HG03066 (cell line): Measurements from ENCODE around the gene RNF121.

Experiments used
- ATAC-seq: cut with Tn5 transposase; IDR thresholded peaks from one replicate; pipeline ENCODE4 v1.9.1; 2021; ENCODE audit warnings: low read depth; ENCODE audit not compliant: unreplicated experiment

RNF121 gene

GRCh38 chr11:71933141-71933933, 4.5 kb downstream of the RNF121 start:
- no peak for ATAC-seq

GRCh38 chr11:71934213-71934612, 5.4 kb downstream of the RNF121 start:
- no peak for ATAC-seq

GRCh38 chr11:71935338-71935925, 6.6 kb downstream of the RNF121 start:
- no peak for ATAC-seq

GRCh38 chr11:71936825-71937224, 8.0 kb downstream of the RNF121 start:
- ATAC-seq: no peak

DNA sequence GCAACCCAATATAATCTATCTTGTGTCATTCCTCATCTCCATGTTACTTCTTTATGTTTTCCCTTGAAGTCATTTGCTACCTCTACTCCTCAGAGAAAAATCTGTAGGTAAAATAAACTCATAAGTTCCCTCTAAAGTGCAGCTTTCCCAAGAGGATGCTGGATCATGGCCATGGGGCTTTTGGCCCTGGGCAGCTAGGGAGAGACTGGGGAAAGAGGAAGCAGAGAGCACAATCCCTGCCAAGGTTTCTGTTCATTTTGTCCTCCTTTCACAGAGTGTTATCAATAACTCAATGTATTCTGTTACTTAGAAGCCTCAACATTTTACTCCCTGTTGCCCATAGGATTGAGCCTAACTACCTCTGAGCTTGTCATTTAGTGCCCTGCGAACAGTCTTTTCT, 9.0 kb downstream of the RNF121 start:
- no peak for ATAC-seq

DNA sequence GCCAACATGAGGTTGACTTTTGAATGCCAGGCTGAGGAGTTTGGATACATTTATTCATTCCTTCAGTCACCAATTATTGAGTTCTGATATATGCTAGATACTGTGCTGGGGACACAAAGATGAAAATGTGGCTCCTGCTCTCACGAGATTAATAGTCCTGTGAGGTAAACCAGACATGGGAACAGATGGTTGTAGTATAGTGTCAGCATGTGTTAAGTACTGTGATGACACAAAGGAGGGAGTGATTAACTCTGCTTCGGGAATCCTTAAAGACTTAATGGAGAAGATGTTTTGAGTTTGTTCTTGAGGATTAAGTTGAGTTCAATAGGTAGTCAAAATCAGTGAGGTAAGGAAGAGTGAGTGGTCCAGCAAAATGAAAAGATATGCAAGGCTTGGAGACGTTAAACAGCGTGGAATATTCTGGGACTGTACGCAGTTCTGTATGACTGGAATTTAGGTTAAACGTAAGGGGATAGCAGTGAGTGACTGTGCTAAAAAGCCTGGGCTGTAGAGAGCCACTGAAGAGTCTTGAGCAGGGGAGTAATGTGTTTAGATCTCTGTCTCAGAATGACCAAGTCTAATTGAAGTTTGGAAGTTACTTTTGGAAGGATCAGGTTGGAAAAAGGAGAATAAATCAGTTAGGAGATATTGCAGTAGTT, 11.8 kb downstream of the RNF121 start:
- no peak for ATAC-seq

DNA sequence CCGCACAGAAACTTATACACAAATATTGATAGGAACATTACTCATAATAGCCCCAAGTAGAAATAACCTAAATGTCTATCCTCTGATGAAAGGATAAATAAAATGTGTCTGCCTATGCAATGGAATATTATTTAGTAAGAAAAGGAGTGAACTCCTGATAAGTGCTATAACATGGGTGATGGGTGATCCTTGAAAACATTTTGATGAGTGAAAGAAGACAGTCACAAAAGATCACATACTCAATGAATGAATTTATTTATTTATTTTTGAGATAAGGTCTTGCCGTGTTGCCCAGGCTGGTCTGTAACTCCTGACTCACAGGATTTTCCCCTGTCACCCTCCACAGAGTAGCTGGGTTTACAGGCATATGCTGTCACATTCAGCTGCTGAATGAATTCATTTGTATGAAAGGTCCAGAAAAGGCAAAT, 17.3 kb downstream of the RNF121 start:
- ATAC-seq: no peak

- ATAC-seq: no peak
Observed at GRCh38 chr11:71947498-71947897, 18.7 kb downstream of the RNF121 start.

DNA sequence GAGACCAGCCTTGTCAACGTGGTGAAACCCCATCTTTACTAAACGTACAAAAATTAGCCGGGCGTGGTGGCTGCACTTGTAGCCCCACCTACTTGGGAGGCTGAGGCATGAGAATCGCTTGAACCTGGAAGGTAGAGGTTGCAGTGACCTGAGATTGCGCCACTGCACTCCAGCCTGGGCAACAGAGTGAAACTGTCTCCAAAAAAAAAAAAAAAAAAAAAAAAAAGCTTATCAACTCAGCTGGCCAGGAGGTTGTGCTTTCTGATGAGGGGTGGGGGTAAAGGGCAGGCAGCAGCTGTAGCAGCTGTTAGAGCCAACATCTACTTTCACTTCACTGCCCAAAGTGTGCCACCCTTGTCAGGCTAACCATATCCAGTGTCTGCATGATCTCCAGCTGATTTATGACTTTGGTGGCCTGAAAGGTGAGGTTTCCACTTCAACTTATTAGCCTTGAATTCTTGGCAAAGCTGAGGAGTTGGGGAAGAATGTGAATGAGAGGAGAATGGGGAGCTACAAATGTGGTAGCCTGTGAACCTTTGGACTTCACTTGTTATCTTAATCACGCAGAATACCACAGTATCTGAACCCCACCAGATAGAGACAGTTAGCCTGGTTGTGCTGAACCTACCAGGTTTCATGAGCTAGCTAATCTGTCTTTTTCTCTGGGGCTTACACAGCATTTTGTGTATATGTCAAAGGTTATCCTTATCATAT, 19.6 kb downstream of the RNF121 start:
- ATAC-seq: no peak

DNA sequence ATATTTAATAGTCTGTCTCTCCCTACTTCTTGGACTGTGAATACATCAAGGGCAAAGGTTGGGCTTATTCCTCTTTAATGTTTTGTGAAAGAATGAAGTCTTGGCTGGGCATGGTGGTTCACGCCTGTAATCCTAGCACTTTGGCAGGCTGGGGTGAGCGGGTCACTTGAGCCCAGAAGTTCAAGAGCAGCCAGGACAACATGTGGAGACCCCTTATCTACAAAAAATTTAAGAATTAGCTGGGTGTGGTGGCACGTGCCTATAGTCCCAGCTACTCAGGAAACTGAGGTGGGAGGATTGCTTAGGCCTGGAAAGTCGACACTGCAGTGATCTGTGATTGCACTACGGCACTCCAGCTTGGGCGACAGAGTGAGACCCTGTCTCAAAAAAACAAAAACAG, 20.2 kb downstream of the RNF121 start:
- no peak for ATAC-seq

DNA sequence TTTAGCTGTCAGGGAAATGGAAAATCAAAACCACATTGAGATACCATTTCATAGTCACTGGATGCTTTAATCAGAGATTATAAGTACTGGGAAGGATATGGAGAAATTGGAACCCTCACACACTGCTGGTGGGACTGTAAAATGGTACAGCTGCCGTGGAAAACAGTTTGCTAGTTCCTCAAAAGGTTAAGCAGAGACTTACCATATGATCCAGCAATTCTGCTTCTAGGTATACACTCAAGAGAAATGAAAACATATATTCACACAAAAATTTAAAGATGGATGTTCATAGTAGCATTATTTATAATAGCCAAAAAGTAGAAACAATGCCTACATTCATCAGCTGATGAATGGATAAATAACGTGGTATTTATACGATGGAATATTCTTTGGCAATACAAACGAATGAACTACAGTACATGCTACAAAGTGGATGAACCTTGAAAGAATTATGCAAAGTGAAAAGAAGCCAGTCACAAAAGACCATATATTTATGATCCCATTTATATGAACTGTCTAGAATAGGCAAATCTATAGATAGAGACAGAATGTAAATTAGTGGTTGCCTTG, 23.0 kb downstream of the RNF121 start:
- no peak for ATAC-seq

GRCh38 chr11:71955898-71956456, 27.1 kb downstream of the RNF121 start:
- no peak for ATAC-seq

DNA sequence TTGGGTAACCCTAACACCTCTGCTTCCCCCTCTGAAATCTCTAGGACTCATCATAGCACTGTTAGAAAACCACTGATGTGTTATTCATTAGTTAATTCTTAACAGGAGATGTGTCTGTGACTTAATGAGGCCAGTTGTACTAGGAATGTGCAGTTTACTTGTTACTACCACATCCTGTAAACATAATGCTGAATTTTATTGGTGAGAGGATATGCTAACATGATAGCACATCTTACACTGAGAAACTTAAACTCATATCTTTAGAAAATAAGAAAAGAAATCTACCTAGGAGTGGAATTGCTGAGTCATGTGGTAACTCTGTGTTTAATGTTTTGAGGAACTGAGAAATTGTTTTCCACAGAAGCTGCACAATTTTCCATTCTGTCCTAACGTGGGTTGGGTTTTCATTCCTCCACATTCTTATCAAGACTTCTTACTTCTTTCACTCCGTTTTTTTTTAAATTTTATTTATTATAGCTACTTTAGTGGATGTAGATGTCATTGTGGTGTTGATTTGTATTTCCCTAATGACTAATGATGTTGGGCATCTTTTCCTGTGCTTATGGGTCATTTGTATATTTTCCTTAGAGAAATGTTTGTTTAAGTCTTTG, 33.7 kb downstream of the RNF121 start:
- no peak for ATAC-seq

GRCh38 chr11:71963468-71963867, 34.6 kb downstream of the RNF121 start:
- ATAC-seq: no peak

GRCh38 chr11:71964641-71965040, 35.8 kb downstream of the RNF121 start:
- no peak for ATAC-seq

DNA sequence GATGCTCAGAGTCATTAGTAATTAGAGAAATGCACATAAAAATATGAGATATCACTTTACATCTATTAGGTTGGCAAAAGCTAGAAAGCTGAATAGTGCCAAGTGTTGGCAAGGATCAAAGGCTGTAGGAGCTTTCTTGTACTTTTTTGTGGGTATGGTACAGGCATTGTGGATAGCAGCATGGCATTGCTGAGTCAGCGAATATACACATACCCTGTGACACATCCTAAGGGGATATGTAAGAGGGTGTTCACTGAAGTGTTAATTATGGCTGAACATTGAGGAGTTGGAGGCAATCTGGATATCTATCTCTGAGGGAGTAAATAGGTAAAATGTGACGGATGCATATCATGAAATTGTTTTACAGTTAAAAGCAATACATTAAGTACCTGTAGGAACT, 42.8 kb downstream of the RNF121 start:
- ATAC-seq: no peak

DNA sequence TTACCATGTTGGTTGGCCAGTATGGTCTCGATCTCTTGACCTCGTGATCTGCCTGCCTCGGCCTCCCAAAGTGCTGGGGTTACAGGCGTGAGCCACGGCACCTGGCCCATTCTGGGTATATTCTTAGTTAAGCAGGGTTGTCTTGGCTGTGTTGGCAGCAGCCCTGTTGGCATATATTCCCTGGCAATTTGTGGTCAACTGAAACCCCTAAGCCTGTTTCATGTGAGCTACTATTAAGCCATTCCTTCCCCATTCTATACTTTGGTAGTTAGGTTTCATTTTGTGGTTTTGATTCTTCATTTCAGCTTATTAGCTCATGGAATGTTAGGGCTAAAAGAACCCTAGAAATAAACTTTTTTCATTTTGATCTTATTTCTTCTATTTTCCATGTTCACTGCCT, 47.7 kb downstream of the RNF121 start:
- ATAC-seq: no peak

DNA sequence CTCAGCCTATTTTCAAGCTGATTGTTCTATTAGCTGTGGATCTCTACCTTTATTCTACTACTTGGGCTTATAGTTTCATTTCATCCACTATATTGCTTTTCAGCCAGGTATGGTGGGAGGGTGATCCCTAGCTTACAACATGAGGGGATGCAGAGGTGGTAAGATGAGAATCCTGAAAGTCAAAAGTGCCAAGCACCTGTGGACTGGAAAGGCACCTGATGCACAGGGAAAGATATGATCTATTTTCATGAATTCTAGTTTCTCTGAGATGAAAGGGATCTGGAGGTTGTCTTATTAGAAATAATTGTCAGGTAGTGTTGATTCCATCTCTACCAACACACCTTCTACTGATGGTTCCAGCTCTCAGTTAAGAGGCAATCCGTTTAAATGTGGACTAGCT, 48.2 kb downstream of the RNF121 start:
- ATAC-seq: no peak

GRCh38 chr11:71977743-71978418, 49.0 kb downstream of the RNF121 start:
- ATAC-seq: no peak

DNA sequence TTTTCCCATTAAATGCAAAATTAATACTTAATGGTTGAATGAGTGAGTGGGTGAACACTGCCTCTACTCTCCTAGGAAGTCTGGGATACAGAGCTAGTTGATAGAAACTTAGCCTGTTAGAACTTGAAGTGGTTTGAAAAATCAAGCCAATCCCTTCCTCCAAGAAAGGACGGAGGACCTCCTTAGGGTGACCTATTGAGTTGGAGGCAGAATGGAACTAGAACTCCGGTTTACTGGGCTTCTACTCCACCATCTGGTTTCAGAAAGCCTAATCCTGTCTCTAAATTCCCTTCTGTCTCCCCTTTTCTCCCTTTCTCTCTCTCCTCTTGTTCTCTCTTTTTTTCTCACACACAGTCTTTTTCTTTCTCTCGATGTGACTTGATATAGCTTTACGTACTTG, 50.2 kb downstream of the RNF121 start:
- ATAC-seq: no peak
